Measurements from ENCODE around the gene CPT1B. TPM values are rescaled to one million over a fixed set of nuclear protein-coding genes. Genes with fewer than 3 reads are reported as not detected.

The CPT1B gene
- total RNA-seq, 1 donor from 2014 or later: 3.4 TPM

Other genes with a start within 250 kb of the CPT1B start
- gene PPP6R2, start 235.1 kb downstream of the CPT1B start, total RNA-seq: 48.7 TPM
- 73.8 TPM for gene SBF1, start 103.4 kb downstream of the CPT1B start, total RNA-seq
- gene ADM2, start 96.9 kb downstream of the CPT1B start, total RNA-seq: under 0.01 TPM
- not detected for gene MIOX, start 91.6 kb downstream of the CPT1B start, total RNA-seq
- 11.6 TPM for gene LMF2, start 70.7 kb downstream of the CPT1B start, total RNA-seq
- 39.3 TPM for gene NCAPH2, start 70.2 kb downstream of the CPT1B start, total RNA-seq
- 0.98 TPM for gene SCO2, start 52.8 kb downstream of the CPT1B start, total RNA-seq
- gene TYMP, start 48.4 kb downstream of the CPT1B start, total RNA-seq: 1.5 TPM
- not detected for gene KLHDC7B, start 32.5 kb downstream of the CPT1B start, total RNA-seq
- not detected for gene SYCE3, start 15.5 kb downstream of the CPT1B start, total RNA-seq
- gene CHKB, start 4.4 kb upstream of the CPT1B start, total RNA-seq: 23.8 TPM
- gene MAPK8IP2, start 22.4 kb upstream of the CPT1B start, total RNA-seq: 70.3 TPM
- 6.6 TPM for gene ARSA, start 49.7 kb upstream of the CPT1B start, total RNA-seq
- 5.9 TPM for gene SHANK3, start 94.4 kb upstream of the CPT1B start, total RNA-seq
- gene ACR, start 159.8 kb upstream of the CPT1B start, total RNA-seq: not detected
- gene RABL2B, start 205.2 kb upstream of the CPT1B start, total RNA-seq: 13.3 TPM

Measured in temporal lobe (tissue), 1 donor.